Measurements from ENCODE around the gene LTBP2.

Gene LTBP2

DNA sequence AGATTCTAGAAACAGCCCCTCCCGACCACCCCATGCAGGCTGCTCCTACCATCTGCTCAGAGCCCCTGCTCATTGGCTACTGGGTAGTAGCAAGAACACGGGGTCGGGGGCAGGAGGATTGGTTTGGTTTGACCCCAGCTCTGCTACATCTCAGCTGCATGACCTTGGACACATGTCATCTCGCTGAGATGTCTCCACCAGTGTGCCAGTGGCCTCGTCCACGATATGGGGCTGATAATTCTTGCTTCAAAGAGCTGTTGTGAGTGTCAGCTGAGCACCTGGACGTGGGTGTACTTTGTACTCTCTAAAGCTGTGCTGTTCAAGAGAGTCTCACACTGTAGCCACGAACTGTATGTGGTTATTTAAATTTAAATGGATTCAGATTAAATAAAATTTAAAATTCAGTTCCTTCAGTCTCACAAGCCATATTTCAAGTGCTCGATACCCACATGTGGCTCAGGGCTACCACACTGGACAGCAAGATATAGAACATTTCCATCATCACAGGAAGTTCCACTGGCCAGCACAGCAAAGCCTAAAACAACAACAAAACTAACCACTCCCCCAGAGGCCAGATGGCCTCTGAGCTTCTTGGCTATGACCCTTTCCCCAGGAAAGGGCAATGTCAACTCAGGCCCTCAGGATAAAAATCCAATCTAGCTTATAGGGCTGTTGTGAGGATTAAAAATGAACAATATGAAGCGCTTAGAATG lies 18.6 kb downstream of the LTBP2 start:
- in situ Hi-C loops (cut with MboI; ENCODE audit: low sequenced_read_pairs), result no loop called here

DNA sequence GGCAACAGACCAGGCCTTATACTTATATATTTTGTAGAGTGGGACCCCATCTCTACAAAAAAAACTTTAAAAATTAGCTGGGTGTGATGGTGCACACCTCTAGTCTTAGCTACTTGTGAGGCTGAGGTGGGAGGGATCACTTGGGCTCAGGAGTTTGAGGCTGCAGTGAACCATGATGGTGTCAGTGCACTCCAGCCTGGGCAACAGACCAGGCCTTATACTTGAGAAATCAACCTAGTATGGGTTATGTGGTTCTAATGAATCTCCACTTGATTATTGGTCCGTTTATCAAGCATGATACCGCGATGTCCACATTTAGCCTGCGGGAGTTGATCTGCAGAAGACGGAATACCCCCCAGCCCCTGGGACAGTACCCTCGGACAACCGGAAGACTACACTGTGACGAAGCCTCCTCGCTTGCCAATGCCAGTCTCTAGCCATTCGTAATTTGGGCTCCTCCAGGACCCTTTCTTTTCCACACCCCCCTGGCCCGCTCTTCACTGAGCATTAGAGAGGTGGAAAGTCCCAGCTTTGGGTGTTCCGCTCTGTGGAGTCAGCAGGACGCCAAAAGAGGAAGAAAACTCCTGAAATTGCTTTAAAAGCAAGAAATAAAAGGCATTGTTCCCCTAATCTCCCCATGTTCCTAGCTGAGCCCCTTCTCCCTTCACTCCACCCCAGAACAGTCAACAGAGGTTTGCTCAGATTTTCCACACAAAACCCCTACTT lies 19.4 kb downstream of the LTBP2 start:
- in situ Hi-C loops (cut with MboI; ENCODE audit: low sequenced_read_pairs), result no loop called here

DNA sequence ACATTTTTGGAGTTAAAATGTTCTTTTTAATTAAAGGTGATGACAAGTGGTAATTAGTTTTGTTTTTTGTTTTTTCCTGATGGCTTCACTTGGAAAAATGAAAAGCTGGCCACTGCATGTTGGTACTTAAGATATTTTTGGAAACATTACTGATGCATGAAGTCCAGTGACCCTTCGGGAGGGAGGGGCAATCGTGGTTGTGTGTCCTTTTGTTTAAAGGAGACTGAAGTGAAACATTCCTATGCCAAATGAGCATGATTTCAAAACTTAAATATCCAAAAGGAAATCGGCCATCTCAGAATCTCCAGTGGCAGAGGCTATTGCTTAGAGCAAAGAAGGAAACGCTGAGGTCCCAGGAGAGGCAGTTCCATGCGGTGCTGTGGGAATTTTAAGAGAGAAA lies 20.1 kb downstream of the LTBP2 start:
- in situ Hi-C loops (cut with MboI; ENCODE audit: low sequenced_read_pairs), result no loop called here

DNA sequence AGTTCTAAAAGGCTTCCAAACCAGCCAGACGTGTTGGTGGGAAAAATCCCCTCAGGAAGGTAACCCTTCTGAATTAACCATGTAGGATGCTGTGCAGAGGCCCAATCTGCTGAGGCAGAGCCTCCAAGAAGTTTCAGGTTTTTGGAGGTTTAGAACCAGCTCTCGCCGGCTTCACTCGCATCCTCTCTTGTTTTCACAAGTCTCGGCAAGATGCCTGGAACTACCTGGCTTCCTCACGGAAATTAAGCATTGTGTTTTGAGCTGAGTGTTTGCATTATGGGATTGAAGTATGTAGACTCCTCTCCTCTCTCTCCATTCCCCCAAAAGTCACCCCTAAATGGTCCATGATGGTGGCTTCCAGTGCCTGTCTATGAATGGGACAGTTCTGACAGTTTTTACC lies 20.6 kb downstream of the LTBP2 start:
- in situ Hi-C loops (cut with MboI; ENCODE audit: low sequenced_read_pairs), result no loop called here

DNA sequence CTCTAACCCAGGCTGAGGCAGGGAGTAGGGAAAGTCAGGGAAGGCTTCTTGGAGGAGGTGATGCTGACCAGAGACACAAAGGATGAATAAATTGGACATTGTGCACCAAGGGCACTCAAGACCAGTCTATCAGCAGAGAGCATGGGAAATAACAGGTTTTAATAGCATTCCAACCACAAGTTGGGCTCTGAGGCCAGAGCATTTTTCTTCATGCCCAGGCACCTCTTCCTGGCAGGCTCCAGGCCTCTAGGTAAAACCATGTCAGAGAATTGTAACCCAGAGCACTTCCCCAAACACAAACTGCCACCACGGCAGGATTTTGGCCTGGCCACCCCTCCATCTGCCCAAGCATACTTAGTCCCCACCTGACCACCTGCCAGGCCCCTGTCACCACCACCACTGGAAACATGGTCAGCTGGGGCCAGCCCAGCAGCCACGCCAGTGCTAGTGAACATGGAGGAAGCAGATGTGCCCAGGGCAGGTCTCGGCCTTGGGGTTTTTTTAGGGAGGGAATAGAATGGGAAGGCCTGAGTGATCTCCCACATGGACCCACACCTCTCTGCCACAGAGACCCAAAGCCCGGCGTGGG lies 22.7 kb downstream of the LTBP2 start:
- in situ Hi-C loops (cut with MboI; ENCODE audit: low sequenced_read_pairs), result no loop called here

DNA sequence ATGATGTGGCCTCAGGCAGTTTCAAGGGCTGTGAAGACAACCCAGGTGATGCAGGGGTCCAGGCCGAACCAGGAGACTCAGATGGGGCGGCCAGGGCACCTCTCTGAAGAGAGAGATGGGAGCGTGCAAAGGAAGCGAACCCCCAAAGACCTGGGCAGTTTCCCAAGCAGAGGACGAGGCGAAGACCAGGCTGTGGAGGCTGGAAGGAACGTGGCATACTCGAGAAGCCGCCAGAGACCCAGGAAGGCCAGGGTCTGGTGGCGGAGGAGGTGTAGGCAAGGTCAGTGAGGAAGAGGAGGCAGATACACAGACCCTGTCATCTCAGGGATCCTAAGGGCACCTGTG lies 24.7 kb downstream of the LTBP2 start:
- in situ Hi-C loops (cut with MboI; ENCODE audit: low sequenced_read_pairs), result no loop called here

DNA sequence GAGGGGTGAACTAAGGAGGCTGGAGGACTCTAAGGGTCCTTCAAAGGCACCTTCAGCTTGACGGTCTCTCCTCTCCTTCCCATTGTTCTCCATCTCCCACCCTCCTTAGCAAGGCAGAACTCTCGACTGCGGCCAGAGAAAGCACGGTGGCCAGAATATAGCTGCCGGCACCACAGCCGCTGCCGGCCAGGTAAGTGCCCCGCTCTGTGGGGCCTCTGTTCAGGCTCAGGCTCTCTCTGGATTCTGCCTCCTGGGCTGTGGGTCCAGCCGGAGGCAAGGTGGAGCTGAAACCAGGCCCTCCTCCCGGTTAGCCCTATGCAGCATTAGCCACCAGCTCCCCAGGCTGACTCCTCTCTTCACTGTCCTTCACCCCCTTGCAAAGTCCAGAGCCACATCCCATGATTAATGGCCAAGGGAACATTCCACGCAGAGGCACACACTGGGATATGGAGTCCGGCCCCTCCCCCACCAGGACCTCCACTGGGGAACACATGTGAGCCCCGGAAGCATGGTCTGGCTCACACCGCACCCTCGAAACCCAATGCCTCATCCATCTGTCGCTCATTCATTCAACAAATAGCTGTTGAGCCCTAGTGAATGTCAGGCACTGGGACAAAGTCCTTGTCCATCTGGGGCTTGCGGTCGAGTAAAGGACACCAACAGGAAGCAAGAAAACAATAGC lies 25.2 kb downstream of the LTBP2 start:
- in situ Hi-C loops (cut with MboI; ENCODE audit: low sequenced_read_pairs), result no loop called here

DNA sequence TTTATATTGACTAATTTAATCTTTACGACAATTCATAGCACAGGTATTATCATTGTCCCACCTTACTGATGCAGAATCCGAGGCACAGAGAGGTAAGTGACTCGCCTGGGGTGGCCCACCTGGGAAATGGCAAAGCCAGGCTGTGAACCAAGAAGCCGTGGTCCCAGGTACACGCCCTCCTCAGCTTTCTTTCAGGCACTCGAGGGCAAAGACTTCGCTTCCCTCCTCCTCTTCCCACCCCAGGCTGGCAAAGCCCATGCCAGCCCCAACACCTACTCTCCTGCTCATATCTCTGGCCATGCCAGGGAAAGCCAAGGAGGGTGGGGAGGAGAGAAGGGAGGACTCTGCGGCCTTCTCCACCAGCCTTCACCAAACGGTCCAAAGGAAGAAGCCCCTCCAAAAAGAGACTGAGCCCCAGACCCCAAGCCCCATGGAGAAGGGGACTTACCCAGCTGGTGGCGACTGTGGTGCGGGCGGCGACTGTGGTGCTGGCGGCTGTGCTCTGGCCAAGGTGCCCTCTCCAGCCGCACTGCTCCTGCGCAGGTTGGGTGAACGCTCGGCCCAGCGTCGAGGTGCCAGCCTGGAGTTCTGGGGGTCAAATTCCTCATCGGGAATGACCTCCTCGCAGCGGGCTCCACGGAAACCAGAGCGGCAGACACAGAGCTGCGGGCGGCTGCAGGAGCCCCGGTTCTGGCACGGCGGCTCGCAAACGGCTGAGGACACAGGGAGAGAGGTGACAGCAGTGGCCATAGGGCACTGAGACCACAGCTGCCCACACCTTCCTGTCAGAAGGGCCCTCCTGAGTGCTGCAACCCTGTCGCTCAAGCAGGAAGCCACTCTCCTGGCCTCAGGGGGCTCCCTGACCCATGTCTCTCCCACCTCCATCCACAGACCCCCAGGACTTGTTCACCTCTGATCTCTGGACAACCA lies 26.4 kb downstream of the LTBP2 start:
- in situ Hi-C loops (cut with MboI; ENCODE audit: low sequenced_read_pairs), result no loop called here

DNA sequence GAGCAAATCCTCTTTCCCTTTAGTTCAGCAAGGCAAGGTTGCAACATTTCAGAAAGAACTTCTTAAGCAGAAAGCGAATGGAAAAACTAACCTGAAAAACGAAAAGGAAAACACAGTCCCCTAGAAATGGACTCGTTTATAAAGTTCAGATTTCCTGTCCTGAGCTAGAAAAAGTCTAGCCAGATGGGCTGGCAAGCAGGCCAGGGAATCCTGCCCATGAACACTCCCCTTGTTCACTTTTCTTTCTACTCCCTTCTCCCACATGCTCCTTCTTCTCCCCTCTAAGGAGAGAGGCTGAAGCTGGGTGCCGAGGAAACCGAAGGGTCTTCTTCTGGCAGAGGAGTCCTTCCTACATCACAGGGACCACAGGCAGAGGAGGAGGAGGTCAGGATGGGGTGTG lies 27.1 kb downstream of the LTBP2 start:
- in situ Hi-C loops (cut with MboI; ENCODE audit: low sequenced_read_pairs), result no loop called here

DNA sequence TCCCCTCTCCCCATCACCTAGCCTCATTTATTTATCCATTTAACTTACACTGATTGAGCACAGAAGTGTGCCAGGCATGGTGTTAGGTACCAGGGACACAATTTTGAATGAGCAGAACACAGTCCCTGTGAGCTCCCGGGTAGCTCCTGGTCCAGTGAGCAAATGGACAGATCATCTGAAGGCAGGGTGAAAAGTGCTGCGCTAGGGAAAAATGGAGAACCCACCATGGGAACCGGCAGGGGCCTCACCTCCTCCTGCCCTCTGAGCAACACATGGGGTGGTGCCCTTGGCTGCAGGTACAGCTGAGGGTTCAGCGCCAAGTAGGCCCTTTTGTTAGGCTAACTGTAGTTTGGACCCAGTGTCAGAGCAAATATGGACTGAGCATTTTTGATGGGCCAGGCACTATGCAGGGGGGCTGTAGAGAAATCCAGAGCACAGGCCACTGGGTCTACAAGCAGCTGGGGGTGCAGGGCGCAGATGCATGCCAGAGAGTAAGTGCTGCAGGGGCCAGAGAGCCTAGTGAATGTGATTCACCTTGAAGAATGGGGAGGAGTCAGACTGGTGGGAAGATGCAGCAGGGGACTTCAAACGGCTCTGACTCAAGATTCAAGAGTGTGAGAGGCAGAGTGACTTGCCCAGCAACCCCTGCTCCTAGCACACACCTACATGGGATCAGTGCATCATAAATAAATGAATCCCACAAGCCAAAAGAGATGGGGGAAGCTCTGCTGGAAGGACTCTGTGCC lies 28.2 kb downstream of the LTBP2 start:
- in situ Hi-C loops (cut with MboI; ENCODE audit: low sequenced_read_pairs), result no loop called here

DNA sequence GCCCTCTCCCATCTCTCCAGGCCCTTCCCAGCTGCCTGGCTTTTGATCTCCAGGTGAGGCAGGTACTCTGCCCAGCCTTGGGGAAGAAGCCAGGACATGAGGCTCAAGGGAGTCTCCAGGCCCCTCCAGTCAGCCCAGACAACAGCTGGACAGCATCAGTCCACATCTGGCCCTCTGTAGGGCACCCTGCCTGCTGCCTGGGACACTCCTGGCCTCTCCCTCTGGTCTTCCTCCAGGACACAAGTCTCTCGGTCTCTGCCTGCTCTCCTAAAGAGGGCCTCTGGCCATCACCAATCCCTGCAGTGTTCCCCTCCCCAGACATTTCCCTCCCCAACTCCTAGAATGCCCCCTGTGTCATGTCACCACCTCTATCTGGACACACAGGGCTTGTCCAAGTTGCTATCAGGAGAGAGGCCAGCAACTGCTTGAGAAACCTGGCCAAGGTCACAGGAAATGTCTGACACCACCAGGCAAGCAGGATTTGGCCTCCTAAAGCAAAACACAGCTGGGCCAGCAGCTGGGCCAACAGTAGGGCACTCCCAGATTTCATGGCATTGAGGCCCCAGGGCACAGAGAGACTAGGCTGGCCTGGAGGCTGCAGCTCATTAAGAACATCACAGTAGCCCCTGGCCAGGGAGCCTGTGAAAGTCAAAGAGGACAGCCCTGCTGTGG lies 29.0 kb downstream of the LTBP2 start:
- in situ Hi-C loops (cut with MboI; ENCODE audit: low sequenced_read_pairs), result no loop called here

DNA sequence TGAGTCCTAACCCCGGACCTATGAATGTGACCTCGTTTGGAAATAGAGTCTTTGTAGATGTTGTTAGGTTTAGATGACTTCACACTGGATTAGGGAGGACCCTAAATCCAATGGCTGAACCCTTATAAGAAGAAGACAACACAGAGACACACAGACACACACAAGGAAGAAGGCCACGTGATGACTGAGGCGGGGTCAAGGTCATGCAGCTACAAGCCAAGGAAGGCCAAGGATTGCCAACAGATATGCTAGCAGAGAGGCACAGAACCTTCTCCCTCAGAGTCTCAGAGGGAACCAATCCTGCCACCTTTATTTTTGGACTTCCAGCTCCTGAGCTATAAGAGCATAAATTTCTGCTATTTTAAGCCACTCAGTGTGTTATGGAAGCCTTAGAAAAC lies 31.8 kb downstream of the LTBP2 start:
- in situ Hi-C loops (cut with MboI; ENCODE audit: low sequenced_read_pairs), result no loop called here

DNA sequence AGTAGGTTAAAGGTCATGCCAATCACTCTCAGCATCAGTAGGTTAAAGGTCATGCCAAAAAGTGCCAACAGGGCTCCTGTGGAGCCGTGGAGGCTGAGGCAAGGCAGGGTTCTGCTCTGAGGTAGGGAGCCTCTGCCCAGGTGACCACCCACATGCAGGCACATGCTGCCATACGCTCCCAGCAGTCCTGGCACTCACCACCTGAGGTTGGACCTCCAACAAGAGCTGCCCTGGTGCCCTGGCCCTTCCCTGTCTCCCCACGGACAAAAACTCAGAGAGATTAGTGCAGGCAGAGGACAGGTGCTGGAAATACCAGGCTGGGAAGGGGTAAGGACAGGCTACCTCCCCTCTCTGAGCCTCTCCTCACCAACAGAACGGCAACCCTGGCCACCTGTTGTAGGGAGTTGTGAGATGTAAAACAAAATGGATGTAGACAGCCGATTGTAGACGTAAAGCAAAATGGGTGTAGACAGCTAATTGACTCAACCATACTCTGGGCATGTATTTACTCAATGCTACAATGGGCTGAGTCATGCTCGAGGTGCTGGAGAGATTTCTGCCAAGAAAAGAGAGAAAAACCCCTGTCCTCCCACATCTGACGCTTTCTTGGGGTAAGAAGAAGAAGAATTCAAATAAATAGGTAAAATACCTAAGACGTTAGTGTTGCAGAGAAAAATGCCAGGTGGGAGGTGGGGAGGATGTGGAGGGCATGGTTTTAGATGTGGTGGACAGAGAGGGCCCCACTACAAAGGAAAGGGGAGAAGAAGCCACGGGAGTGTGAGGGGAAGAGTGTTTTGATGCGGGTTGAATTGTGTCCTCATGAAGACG lies 32.4 kb downstream of the LTBP2 start:
- in situ Hi-C loops (cut with MboI; ENCODE audit: low sequenced_read_pairs), result no loop called here

DNA sequence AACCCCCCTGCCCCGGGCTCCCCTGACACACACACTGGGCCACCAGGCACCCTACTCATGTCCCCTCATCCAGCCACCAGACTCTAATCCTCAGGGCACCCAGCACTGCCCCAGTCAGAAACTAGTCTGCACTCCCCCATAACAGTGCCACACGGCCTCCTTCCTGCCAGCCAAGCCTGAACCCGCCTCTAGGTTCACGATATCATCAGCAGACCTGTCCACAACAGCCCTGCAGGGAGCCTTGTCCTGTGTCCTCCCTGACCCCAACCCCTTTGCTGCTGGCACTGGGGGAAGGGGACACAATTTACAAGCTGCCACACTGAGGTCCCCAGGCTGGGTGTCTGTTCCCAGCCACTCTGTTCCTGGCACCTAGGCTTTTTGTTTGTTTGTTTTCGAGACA lies 33.6 kb downstream of the LTBP2 start:
- in situ Hi-C loops (cut with MboI; ENCODE audit: low sequenced_read_pairs), result no loop called here

DNA sequence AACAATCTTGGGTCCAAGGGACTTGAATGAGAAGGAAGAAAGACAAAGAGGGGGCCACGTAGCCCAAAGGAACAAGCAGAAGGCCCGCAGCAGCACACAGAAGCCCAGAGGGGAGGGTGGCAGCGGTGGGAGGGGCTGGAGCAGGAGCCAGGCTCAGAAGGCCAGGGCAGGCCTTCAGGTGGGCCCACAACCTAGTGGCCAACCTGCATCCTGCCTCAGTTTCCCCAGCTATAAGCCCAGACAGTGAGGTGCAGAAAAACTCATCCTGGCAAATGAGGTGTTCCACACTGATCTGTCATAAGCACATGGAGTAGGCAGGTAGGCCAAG lies 34.1 kb downstream of the LTBP2 start:
- in situ Hi-C loops (cut with MboI; ENCODE audit: low sequenced_read_pairs), result no loop called here

DNA sequence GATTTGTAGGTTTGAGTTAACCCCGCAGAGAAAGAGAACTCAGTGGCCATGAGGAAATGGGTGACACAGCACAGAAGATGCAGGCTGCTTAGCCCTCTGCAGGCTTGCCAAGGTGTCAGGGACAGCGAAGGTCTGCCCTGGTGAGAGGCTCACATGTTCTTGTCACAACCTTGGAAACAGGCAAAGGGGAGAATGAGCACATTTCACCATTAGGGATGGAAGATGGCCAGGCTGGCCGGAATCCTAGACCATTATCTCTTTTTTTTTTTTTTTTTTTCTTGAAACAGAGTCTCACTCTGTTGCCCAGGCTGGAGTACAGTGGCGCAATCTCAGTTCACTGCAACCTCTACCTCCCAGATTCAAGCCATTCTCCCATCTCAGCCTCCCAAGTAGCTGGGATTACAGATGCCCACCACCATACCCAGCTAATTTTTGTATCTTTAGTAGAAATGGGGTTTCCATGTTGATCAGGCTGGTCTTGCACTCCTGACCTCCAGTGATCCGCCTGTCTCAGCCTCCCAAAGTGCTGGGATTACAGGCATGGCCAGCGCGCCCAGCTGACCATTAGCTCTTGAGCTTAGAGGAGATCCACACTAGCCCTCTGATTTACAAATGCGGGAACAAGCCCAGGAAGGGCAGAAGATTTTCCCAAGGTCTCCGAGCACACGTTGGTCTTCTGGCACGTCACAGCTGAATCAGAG lies 34.6 kb downstream of the LTBP2 start:
- in situ Hi-C loops (cut with MboI; ENCODE audit: low sequenced_read_pairs), result no loop called here

DNA sequence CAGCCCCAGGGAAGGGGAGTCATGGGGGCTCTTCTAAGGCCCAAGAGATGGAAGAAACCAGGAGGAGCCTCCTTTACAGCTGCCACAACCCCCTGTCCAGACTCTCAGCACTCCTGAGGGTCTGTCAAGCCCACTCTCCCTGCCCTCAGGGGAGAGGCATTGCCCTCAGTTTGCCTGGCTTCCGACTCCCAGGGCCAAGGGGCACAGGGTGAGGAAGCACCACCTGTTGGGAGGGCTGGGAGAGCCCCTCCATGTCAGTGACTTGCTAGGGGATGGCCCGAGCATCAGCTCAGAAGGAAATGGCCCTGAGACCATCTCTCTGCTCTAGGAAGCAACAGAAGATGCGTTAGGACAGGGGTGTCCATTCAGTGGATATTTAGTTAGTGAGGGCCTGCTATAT lies 36.1 kb downstream of the LTBP2 start:
- in situ Hi-C loops (cut with MboI; ENCODE audit: low sequenced_read_pairs), result no loop called here

DNA sequence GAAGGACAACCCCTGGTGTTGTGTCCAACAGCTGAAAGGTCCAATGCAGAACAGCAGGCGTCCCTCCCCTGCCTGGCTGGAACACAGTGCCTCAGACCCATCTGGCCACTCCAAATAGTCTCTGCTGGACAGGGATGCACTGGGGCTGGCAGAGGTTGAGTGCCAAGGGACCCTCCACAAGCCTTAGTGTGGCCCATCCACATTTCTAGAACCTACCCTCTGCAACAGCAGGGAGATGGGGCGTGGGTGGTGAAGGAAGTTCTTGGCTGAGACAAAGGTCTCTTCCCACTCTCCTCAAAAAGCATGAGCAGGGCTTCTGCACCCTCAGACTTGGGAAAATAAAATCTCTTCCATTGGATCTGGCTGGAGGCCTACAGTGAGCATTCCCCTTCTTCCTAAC lies 36.5 kb downstream of the LTBP2 start:
- in situ Hi-C loops (cut with MboI; ENCODE audit: low sequenced_read_pairs), result no loop called here

Measured in HL-60/S4 (cell line).